Caco-2 (cell line): ENCODE data around the gene IGF1. TPM values are rescaled to one million over a fixed set of nuclear protein-coding genes. Genes with fewer than 3 reads are reported as not detected.
"Not testable (repeated sequence)": the region's sequence is repeated elsewhere in the genome, so short reads cannot be mapped to it uniquely, and the experiment has no call there.

Source experiments
- BruUV-seq: library from RNA; stranded (reverse); fragments of 400-500 nt; replicated peaks from 2 replicates; lab custom pipeline; 2021; lab: Mats Ljungman, UMichigan
- CTCF ChIA-PET: fragments of 300-600 bp; sonication (Branson Sonifier 250); formaldehyde crosslinking; loops from one replicate; lab custom pipeline; 2022; ENCODE audit warnings: antibody characterized with exemption; lab: Charles Lee
- POLR2A ChIA-PET: fragments of 300-600 bp; sonication (Branson Sonifier 250); formaldehyde crosslinking; loops from one replicate; lab custom pipeline; 2022; ENCODE audit warnings: antibody characterized with exemption; lab: Charles Lee
- DNase-seq, 2 experiments: peaks; one replicate each; pipeline versions ENCODE4 v3.0.0 to v3.0.0-alpha.2; 2020 to 2022
- H3K27me3 ChIP-seq: replicated peaks from 2 replicates; pipeline ENCODE4 v1.6.0; 2011; ENCODE audit warnings: low read length; ENCODE audit not compliant: control insufficient read depth, insufficient read depth
- H3K36me3 ChIP-seq: 2 replicates; pipeline ENCODE4 v1.5.1; 2011; ENCODE audit warnings: low read length; ENCODE audit not compliant: control insufficient read depth, insufficient read depth
- H3K4me1 ChIP-seq: fragments of 250-450 bp; sonication (Bioruptor Pico); 2 replicates; pipeline ENCODE4 v1.5.1; 2020; ENCODE audit warnings: mild to moderate bottlenecking
- H3K4me3 ChIP-seq: 2 replicates; pipeline ENCODE4 v1.5.1; 2011; ENCODE audit warnings: low read depth, mild to moderate bottlenecking, control low read depth, low read length
- H3K9me3 ChIP-seq: fragments of 250-450 bp; sonication (Bioruptor Pico); 2 replicates; pipeline ENCODE4 v1.5.1; 2020; ENCODE audit warnings: mild to moderate bottlenecking, moderate library complexity
- H3K27ac Mint-ChIP-seq: one replicate; pipeline ENCODE4 v1.8.0; 2022; ENCODE audit warnings: mixed read lengths; ENCODE audit not compliant: unreplicated experiment
- H3K27me3 Mint-ChIP-seq: one replicate; pipeline ENCODE4 v1.8.0; 2022; ENCODE audit warnings: mixed read lengths; ENCODE audit not compliant: insufficient read depth, unreplicated experiment
- H3K36me3 Mint-ChIP-seq: one replicate; pipeline ENCODE4 v1.8.0; 2022; ENCODE audit warnings: mild to moderate bottlenecking, mixed read lengths; ENCODE audit not compliant: insufficient read depth, unreplicated experiment
- H3K4me1 Mint-ChIP-seq: one replicate; pipeline ENCODE4 v1.8.0; 2022; ENCODE audit warnings: low read depth, mixed read lengths; ENCODE audit not compliant: unreplicated experiment
- H3K4me3 Mint-ChIP-seq: one replicate; pipeline ENCODE4 v1.8.0; 2022; ENCODE audit warnings: mild to moderate bottlenecking, moderate library complexity, mixed read lengths; ENCODE audit not compliant: unreplicated experiment
- H3K9me3 Mint-ChIP-seq: one replicate; pipeline ENCODE4 v1.8.0; 2022; ENCODE audit warnings: mixed read lengths; ENCODE audit not compliant: unreplicated experiment
- intact Hi-C: fragments of 100-400 bp; cut with micrococcal nuclease; formaldehyde crosslinking; loops from one replicate; pipeline ENCODE4 v1.10.0; 2022; ENCODE audit not compliant: unreplicated experiment
- total RNA-seq: library from RNA; stranded (reverse); gene quantifications from 2 replicates; pipeline ENCODE4 v1.2.3, GENCODE V29; 2022
- TF ChIP-seq, protein P1 (sequence below), 2 experiments: fragments of 200-600 bp in 1 of 2; IDR thresholded peaks; 1 replicate in 1 of 2; 2 replicates in 1 of 2; pipeline versions ENCODE4 v1.5.1 to v1.8.0; 2011 to 2022; ENCODE audit warnings: antibody characterized with exemption in 1 of 2, control low read depth in 1 of 2, inconsistent platforms in 1 of 2, low read depth in 1 of 2, low read length in 1 of 2, mild to moderate bottlenecking in 1 of 2, moderate library complexity in 1 of 2; ENCODE audit not compliant: insufficient read depth in 1 of 2, severe bottlenecking in 1 of 2, unreplicated experiment in 1 of 2

Gene IGF1
- total RNA-seq, 1 experiment from 2014 or later, result 2.3 TPM

DNA sequence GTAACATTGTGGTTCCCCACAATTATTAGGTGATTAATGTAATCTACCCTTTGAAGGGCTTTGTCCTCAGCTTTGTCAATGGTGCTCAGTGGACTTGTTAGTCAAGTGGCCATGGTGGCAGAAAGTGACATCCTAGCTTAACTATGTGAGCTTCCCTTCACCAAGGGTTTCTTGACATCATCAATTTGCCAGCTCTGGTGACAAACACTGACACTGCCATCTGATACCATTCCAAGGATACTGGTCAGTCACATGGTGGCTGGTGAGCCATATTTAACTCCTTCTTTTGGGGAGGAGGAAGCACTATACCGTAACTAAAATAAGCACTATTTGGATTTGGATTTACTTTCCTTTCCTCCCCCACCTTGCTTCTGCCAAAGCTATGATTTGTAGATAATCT lies 115.7 kb downstream of the IGF1 start:
- intact Hi-C loops, result no loop called here
- Histone ChIP-seq H3K4me1 (no peaks in the 10 kb centered on the region), H3K27me3 (no peaks in the 10 kb centered on the region), H3K36me3 (no peaks in the 10 kb centered on the region), H3K4me3 (no peak overlapping the region), H3K9me3 (no peaks in the 10 kb centered on the region)
- H3K27me3 Mint-ChIP-seq, result peaks cover 4% of the 10 kb centered on the region
- ChIA-PET POLR2A (no interaction called here), CTCF (no interaction called here)
- DNase-seq, result no peak
- H3K36me3 Mint-ChIP-seq, result no peaks in the 10 kb centered on the region
- TF ChIP-seq, protein P1, sequence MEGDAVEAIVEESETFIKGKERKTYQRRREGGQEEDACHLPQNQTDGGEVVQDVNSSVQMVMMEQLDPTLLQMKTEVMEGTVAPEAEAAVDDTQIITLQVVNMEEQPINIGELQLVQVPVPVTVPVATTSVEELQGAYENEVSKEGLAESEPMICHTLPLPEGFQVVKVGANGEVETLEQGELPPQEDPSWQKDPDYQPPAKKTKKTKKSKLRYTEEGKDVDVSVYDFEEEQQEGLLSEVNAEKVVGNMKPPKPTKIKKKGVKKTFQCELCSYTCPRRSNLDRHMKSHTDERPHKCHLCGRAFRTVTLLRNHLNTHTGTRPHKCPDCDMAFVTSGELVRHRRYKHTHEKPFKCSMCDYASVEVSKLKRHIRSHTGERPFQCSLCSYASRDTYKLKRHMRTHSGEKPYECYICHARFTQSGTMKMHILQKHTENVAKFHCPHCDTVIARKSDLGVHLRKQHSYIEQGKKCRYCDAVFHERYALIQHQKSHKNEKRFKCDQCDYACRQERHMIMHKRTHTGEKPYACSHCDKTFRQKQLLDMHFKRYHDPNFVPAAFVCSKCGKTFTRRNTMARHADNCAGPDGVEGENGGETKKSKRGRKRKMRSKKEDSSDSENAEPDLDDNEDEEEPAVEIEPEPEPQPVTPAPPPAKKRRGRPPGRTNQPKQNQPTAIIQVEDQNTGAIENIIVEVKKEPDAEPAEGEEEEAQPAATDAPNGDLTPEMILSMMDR (IDR thresholded peaks at IDR 0.05; ENCODE audit: insufficient read depth in 1 of 2, low read depth in 1 of 2, low read length in 1 of 2, severe bottlenecking in 1 of 2, unreplicated experiment in 1 of 2), result no peak
- no TSS peak for BruUV-seq
- no peak overlapping the region for H3K27ac Mint-ChIP-seq
- no peaks in the 10 kb centered on the region for H3K4me1 Mint-ChIP-seq
- peaks cover 21% of the 10 kb centered on the region for H3K9me3 Mint-ChIP-seq
- H3K4me3 Mint-ChIP-seq, result no peak overlapping the region

DNA sequence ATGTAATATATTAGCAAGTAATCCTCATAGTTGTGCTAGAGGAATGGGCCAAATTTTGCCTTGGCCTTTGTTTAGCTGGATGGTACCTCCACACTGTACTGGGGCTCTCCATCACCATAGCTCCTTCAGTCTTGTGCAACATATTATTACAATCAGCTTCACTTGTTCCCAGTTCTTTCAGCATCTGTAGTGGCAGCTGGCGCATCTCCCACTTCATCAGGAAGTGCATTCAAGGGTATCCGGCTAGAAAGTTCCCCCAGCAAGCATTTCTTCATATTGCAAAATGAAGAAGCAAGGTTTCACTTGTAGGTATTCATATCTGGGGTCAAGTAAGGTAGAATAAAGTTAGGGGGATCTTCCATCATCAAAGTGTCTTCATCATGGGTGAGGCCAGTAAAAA lies 123.7 kb downstream of the IGF1 start:
- Histone ChIP-seq H3K4me1 (no peaks in the 10 kb centered on the region), H3K4me3 (no peak overlapping the region), H3K9me3 (peaks cover 19% of the 10 kb centered on the region; the same call in 1 of the 2 replicates), H3K36me3 (no peaks in the 10 kb centered on the region), H3K27me3 (no peaks in the 10 kb centered on the region)
- ChIA-PET CTCF (no interaction called here), POLR2A (no interaction called here)
- Mint-ChIP-seq H3K4me1 (no peaks in the 10 kb centered on the region), H3K4me3 (no peak overlapping the region), H3K9me3 (peaks cover 58% of the 10 kb centered on the region), H3K27me3 (peaks cover 4% of the 10 kb centered on the region), H3K36me3 (no peaks in the 10 kb centered on the region), H3K27ac (no peak overlapping the region)
- intact Hi-C loops, result no loop called here
- TF ChIP-seq, protein P1 (IDR thresholded peaks at IDR 0.05; ENCODE audit: insufficient read depth in 1 of 2, low read depth in 1 of 2, low read length in 1 of 2, severe bottlenecking in 1 of 2, unreplicated experiment in 1 of 2), result no peak
- BruUV-seq, result no TSS peak
- no peak for DNase-seq

DNA sequence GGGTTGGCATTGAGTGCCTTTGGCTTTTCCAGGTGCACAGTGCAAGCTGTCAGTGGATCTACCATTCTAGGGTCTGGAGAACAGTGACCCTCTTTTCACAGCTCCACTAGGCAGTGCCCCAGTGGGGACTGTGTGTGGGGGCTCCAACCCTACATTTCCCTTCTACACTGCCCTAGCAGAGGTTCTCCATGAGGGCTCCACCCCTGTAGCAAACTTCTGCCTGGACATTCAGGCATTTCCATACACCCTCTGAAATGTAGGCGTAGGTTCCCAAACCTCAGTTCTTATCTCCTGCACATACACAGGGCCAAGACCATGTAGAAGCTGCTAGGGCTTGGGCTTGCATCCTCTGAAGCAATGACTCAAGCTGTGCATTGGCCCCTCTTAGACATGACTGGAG lies 126.1 kb downstream of the IGF1 start:
- H3K4me1 Mint-ChIP-seq, intact Hi-C loops, POLR2A ChIA-PET, H3K36me3 Mint-ChIP-seq, H3K4me1 ChIP-seq, H3K27me3 ChIP-seq, H3K36me3 ChIP-seq, H3K27ac Mint-ChIP-seq, H3K4me3 ChIP-seq, H3K4me3 Mint-ChIP-seq, H3K27me3 Mint-ChIP-seq, DNase-seq, CTCF ChIA-PET, BruUV-seq: not testable (repeated sequence)
- H3K9me3 Mint-ChIP-seq, result peaks cover 40% of the 10 kb centered on the region
- H3K9me3 ChIP-seq, result peaks cover 19% of the 10 kb centered on the region; the same call in 1 of the 2 replicates

DNA sequence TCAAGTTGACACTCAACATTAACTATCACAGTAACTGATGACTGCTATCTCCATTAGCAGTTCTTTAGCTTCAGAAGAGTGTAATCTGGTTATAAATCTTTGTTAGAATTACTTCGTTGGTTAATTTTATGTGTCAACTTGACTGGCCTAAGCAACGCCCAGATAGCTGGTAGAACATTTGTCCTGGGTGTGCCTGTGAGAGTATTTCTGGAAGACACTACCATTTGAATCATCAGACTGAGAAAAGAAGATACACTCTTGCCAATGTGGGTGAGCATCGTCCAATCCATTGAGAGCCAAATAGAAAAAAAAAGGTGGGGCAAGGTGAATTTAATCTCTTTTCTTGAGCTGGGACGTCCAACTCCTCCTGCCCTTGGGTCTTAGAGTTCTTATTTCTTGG lies 129.0 kb downstream of the IGF1 start:
- Mint-ChIP-seq H3K4me3 (no peak overlapping the region), H3K36me3 (no peaks in the 10 kb centered on the region), H3K9me3 (peaks cover 37% of the 10 kb centered on the region), H3K27ac (no peak overlapping the region), H3K4me1 (no peaks in the 10 kb centered on the region), H3K27me3 (no peaks in the 10 kb centered on the region)
- POLR2A ChIA-PET, result no interaction called here
- intact Hi-C loops, result no loop called here
- no TSS peak for BruUV-seq
- no peaks in the 10 kb centered on the region for H3K4me1 ChIP-seq
- CTCF ChIA-PET, result no interaction called here
- TF ChIP-seq, protein P1 (IDR thresholded peaks at IDR 0.05; ENCODE audit: insufficient read depth in 1 of 2, low read depth in 1 of 2, low read length in 1 of 2, severe bottlenecking in 1 of 2, unreplicated experiment in 1 of 2), result no peak
- no peak overlapping the region for H3K4me3 ChIP-seq
- no peaks in the 10 kb centered on the region for H3K27me3 ChIP-seq
- peaks cover 19% of the 10 kb centered on the region; the same call in 1 of the 2 replicates for H3K9me3 ChIP-seq
- DNase-seq, result no peak
- H3K36me3 ChIP-seq, result no peaks in the 10 kb centered on the region
